ENCODE data around the gene BCL7A.
"Not testable (repeated sequence)": the region's sequence is repeated elsewhere in the genome, so short reads cannot be mapped to it uniquely, and the experiment has no call there.

Gene BCL7A

DNA sequence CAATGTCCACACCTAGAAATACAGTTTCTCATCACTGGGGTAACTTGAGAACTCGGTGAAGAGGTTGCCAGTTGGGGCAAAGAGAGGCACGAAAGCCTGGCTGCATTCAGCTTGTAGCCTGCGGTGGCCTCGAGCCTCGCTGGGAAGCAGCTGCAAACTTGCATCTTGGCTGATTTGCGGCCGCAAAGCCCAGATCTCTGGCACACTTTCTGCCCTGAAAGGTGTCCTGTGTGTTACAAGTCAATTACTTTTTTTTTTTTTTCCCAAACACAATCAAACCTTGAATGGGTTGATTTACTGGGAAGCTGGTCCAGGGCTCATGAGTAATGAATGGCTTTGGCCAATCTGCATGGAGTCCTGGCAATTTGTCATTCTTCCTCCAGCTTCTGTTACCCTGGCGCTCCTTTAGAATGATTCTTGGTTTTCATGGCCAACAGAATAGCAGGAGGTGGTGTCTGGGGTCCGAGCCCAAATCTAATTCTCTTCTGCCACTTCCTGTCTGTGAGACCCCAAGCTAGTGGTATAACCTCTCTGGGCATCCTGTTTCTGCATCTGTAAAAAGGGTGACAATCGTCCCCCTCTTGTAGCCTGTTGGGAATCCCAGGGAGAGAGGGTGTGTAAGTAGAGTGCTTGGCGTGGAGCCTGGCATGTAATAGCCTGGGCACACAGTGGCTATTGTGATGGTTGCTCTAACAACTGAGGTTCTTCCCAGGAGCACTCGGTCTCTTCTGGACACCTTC lies 6.7 kb downstream of the BCL7A start:
- DNase-seq = no peak

- no peak for DNase-seq
Observed at GRCh38 chr12:122028905-122029560, 7.3 kb downstream of the BCL7A start.

DNA sequence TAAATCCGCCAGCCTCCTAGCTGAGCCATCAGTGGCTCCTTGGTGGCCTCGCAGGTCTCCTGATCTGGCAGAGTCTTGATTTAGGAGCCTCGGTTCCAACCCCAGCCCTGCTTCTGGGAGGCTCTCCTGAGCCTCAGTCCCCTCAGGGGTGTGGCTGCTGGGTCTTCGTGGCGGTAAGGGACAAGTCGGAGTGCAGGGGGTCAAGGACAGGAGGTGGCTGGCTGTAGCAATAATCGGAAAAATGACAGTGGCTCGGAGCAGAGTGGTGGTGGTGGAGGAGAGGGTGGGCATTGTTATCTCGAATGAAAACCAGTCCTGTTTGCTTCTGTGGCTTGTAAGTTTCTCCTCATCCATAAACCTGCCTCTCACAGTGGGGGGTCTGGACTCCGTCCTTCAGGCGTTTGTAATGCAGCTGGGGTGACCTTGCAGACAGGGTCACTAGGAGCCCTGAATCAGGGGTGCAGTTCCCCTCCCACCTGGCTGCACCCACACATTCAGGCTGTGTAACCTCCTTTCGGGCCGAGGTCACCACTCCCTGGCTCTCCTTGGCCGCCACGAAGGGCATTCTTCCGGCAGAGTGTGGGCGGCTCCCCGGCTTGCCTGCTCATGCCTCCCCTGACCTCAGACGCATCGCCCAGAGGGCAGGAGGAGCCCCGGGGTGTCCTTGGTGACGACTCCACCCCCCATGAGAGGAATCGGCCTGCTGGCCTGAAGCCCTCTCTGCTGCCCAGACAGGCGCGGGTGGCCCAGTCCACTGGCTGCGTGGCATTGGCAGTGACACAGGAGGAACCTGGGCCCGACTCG lies 8.1 kb downstream of the BCL7A start:
- DNase-seq = no peak

- no peak for DNase-seq
Observed at GRCh38 chr12:122030424-122031035, 8.8 kb downstream of the BCL7A start.

GRCh38 chr12:122031342-122032216 lies 9.9 kb downstream of the BCL7A start:
- peak; percentile 72 for DNase-seq

DNA sequence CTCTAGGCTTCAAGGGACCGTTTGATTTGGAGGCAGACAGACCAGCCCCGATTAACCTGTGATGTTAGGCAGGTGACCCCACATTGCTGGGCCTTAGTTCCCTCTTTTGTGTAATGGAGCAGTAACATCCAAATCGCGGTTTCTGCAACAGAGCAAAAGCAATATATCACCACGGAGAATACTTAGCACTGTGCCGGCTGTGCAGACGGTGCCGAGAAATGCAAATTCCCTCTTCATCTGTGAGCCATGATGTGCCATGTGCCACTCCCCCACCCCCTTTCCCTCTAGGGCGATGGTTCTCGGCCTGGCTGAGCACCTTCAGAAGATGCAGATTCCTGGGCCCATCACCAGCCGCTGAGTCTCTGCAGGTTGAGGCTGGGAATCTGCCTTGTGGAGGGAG lies 10.9 kb downstream of the BCL7A start:
- no peak for DNase-seq

DNA sequence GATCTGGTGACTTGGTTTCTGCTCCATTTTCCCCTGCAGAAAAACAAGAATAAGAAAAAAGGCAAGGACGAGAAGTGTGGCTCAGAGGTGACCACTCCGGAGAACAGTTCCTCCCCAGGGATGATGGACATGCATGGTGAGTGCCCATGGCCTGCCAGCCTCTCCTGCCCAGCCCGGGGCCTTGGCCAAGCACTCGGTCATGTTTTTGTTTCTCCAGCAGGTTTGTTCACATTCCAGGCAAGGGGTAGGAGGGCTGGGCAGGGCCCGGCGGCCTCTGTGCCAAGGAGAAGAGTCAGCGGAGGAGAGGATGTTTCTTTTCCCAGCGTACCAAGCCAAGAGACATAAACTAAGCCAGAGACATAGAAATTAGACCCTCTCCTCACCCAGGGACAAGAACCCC lies 13.6 kb downstream of the BCL7A start:
- no peak for DNase-seq

DNA sequence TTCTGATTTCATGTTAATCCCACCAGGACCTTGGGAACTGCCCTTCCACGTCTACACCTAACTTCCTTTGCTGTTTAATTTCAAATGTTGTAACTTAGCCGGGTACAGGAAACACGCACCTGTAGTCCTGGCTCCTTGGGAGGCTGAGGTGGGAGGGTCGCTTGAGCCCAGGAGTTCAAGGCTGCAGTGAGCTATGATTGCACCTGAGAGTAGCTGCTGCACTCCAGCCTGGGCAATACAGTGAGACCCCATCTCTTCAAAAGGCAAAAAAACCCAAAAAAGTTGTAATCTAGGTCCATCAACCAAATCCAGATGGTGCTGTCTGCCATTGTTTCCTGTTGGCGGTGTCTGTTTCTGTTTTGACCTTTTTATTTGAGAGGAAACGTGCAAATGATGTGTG lies 14.5 kb downstream of the BCL7A start:
- DNase-seq = no peak

- DNase-seq = no peak
Observed at GRCh38 chr12:122040579-122041386, 19.1 kb downstream of the BCL7A start.

DNA sequence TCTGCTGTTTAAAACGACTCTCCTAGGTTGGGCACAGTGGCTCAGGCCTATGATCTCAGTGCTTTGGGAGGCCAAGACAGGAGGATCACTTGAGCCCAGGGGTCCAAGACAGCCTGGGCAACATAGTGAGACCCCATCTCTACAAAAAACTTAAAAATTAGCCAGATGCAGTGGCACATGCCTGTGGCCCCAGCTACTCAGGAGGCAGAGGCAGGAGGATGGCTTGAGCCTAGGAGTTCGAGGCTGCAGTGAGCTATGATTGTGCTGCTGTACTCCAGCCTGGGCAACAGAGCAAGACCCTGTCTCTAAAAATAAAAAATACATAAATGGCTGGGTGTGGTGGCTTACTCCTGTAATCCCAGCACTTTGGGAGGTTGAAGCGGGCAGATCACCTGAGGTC lies 19.8 kb downstream of the BCL7A start:
- DNase-seq = not testable (repeated sequence)

GRCh38 chr12:122042910-122043309 lies 21.2 kb downstream of the BCL7A start:
- DNase-seq = no peak

GRCh38 chr12:122043476-122043875 lies 21.8 kb downstream of the BCL7A start:
- DNase-seq = no peak

- no peak for DNase-seq
Observed at GRCh38 chr12:122045262-122045661, 23.6 kb downstream of the BCL7A start.

GRCh38 chr12:122046145-122046544 lies 24.5 kb downstream of the BCL7A start:
- DNase-seq = no peak

- DNase-seq = no peak
Observed at GRCh38 chr12:122048151-122048550, 26.5 kb downstream of the BCL7A start.

- DNase-seq = no peak
Observed at GRCh38 chr12:122049827-122050226, 28.1 kb downstream of the BCL7A start.

- DNase-seq = no peak
Observed at GRCh38 chr12:122050706-122051105, 29.0 kb downstream of the BCL7A start.

DNA sequence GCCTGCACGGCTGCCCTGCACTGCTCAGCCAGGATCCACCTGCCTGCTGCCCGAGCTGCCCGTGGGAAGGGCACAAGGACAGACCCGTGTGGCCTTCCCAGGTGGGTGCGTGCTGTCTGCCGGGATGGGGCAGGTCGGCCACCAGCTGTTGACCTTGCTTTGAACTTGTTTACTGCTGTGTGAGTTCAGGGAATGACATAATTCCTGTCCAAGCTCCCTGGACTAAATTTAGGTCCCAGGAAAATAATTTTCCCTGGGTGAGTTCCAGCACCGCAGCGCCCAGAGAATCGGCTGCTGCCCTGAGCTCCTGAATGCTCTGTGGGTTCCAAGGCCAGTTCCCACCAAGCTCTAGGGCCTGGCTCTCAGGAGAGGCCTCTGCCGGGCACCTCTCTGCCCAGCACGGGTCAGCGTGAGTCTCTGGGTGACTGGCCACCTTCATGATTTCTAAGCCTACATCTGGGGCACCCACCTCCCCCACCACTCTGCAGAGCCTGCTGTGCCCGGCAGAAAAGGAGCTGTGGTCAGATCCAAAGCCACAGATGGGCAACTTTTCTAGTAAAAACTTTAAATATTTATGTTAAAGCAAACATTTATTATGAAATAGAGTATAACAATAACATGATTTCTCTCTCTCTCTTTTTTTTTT lies 29.7 kb downstream of the BCL7A start:
- no peak for DNase-seq

DNA sequence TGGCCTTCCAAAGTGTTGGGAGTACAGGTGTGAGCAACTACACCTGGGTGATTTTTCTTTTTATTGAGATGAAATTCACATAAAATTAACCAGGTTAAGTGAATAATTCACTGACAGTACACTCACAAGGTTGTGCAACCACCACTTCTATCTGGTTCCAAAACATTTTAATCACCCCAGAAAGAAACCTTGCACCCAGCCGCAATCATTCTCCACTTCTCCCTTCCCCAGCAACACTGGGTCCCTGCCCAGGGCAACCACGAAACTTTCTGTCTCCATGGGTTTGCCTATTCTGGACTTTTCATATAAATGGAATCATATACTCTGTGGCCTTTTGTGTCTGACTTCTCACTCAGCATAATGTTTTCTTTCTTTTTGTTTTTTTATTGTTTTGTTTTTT lies 30.6 kb downstream of the BCL7A start:
- DNase-seq = no peak

GRCh38 chr12:122054842-122055520 lies 33.3 kb downstream of the BCL7A start:
- no peak for DNase-seq
